ENCODE data around the gene DVL3. TPM values are rescaled to one million over a fixed set of nuclear protein-coding genes. Genes with fewer than 3 reads are reported as not detected.

The DVL3 gene
- total RNA-seq, 1 experiment from 2014 or later, result 76.2 TPM

GRCh38 chr3:184222521-184222920, 67.3 kb downstream of the DVL3 start (continued):
- TF ChIP-seq ATF3 (CRISPR knock-in tag; conservative IDR thresholded peaks at IDR 0.05), result no peak

Other genes with a start within 250 kb of the DVL3 start
- gene ABCC5, start 137.5 kb upstream of the DVL3 start, total RNA-seq (2021), result 29.1 to 35.2 TPM (median 31.1 TPM) in 3 replicates
- gene HTR3D, start 123.6 kb upstream of the DVL3 start, total RNA-seq (2021), result not detected in 3 replicates
- gene HTR3C, start 102.3 kb upstream of the DVL3 start, total RNA-seq (2021), result not detected in 3 replicates
- gene HTR3E, start 58.3 kb upstream of the DVL3 start, total RNA-seq (2021), result not detected in 3 replicates
- 36.6 to 42.3 TPM (median 38.0 TPM) in 3 replicates for gene EIF2B5, start 20.0 kb upstream of the DVL3 start, total RNA-seq (2021)
- 370 to 399 TPM (median 383 TPM) in 3 replicates for gene AP2M1, start 19.5 kb downstream of the DVL3 start, total RNA-seq (2021)
- 49.7 to 63.6 TPM (median 50.0 TPM) in 3 replicates for gene ABCF3, start 30.8 kb downstream of the DVL3 start, total RNA-seq (2021)
- gene VWA5B2, start 74.2 kb downstream of the DVL3 start, total RNA-seq (2021), result 0.44 to 0.57 TPM (median 0.55 TPM) in 3 replicates
- gene ALG3, start 93.6 kb downstream of the DVL3 start, total RNA-seq (2021), result 57.3 to 60.0 TPM (median 58.7 TPM) in 3 replicates
- gene EEF1AKMT4, start 94.3 kb downstream of the DVL3 start, total RNA-seq (2021), result 11.3 to 11.8 TPM (median 11.4 TPM) in 3 replicates
- 10.5 to 13.1 TPM (median 11.5 TPM) in 3 replicates for gene CAMK2N2, start 106.2 kb downstream of the DVL3 start, total RNA-seq (2021)
- 0.46 to 1.2 TPM (median 0.64 TPM) in 3 replicates for gene ECE2, start 120.6 kb downstream of the DVL3 start, total RNA-seq (2021)
- 303 to 359 TPM (median 320 TPM) in 3 replicates for gene PSMD2, start 143.9 kb downstream of the DVL3 start, total RNA-seq (2021)
- 411 to 557 TPM (median 439 TPM) in 3 replicates for gene EIF4G1, start 159.2 kb downstream of the DVL3 start, total RNA-seq (2021)
- gene FAM131A, start 182.2 kb downstream of the DVL3 start, total RNA-seq (2021), result 20.3 to 23.0 TPM (median 20.4 TPM) in 3 replicates
- 15.7 to 22.6 TPM (median 17.0 TPM) in 3 replicates for gene CLCN2, start 206.2 kb downstream of the DVL3 start, total RNA-seq (2021)
- 117 to 133 TPM (median 118 TPM) in 3 replicates for gene POLR2H, start 206.3 kb downstream of the DVL3 start, total RNA-seq (2021)
- 0.55 to 1.4 TPM (median 1.0 TPM) in 3 replicates for gene THPO, start 222.8 kb downstream of the DVL3 start, total RNA-seq (2021)
- 1.3 to 2.7 TPM (median 1.8 TPM) in 3 replicates for gene CHRD, start 224.7 kb downstream of the DVL3 start, total RNA-seq (2021)

All from WTC11 (cell line).